Stimulated activated CD4-positive, alpha-beta T cell treated with anti-CD3 and anti-CD28 coated beads, Interleukin-1b, Interleukin-23, amount 100 ng/mL, for 48 hours (primary cell): ENCODE data around the gene GATD1.

Experiments
- DNase-seq: peaks from one replicate; pipeline ENCODE4 v3.0.0-alpha.2; 2020

Gene GATD1

DNA sequence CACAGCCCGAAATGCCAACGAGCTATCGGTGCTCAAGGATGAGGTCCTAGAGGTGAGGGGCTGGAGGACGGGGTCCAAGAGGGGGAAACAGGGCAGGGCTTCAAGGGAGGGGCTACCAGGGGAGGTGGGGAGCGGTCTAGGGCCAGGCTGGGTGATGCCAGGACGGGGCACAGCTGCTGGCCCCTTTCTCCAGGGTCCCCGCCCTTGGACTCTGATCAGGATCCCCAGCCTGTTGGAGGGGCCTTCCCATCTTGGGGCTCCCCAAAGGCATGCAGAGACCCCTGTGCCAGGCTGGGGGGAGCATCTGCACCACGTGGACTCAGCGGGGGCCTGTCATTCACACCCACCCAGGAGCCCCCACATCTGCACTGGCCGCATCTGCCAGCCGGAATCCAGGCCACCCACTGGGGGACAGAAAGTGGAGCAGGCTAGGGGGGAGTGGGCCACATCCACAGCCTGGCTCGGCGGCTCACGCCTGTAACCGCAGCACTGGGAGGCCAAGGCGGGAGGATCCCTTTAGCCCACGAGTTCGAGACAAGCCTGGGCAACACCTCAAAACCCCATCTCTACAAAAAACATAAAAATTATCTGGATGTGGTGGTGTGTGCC is 52.4 kb downstream of the GATD1 start:
- no peak for DNase-seq

DNA sequence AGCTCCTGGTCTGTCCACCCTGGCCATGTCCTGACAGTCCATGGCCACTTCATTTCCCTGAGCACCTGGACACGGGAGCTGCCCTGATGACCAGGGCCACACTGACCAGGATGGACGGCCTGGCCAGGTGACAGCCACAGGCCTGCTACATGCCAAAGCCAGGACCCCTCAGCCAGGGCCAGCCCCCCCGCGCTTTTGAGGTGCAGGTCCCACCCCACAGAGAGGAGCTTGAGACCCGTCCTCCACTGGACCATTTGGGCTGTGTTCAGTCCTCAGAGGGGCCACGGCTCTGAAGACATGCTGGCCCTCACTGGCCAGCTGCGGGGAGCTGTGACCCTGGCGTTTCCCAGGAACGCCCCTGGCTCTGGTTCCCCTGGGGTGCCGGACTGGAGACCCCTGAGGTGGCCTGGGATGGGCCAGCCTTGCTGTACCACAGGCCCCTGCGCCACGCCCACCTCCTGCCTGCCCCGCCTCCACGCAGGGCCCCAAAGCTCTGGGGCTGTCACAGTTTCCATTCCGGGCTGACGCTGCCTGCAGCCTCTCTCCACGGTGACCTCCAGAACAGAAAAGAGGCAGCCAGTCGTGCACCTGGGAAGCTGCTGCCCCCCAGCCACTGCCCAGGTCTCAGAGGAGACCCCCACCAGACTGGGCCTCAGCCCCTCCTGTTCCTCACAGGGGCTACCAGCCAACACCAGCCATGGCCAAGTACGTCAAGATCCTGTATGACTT is 53.1 kb downstream of the GATD1 start:
- DNase-seq: no peak

DNA sequence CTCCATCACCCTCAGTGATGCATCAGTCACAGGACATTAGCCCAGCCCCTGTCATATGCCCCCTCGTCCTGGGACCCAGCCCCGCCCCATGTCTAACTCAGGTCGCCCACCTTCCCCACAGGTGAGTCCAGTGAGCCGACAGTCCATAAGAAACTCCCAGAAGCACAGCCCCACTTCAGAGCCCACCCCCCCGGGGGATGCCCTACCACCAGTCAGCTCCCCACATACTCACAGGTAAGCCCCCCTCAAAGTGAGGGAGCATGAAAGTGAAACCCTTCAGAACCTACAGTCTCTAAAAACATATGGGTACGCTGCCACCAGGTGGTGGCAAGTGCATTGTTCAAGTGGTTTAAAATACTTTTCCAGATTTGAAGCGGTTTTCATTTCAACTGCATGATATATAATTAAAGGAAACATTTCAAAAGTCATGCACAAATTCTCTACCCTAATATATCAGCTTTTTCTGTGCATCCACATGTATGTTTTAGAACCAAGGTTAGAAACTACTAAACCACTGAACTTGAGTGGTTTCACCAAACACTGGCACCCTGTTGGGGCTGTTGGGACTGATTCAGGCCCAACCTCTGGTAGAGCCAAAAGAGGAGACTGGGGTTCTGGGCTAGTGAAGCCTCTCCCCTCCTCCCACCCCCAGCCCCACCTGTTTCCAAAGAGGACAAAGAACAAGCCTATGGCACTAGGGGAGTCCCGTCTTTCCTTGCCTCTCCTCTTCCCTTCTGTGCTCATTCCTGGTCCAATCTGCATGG is 54.0 kb downstream of the GATD1 start:
- DNase-seq: no peak

GRCh38 chr11:722346-722811 is 54.9 kb downstream of the GATD1 start:
- DNase-seq: no peak

- no peak for DNase-seq
Measured at GRCh38 chr11:721741-722345, 55.4 kb downstream of the GATD1 start.

DNA sequence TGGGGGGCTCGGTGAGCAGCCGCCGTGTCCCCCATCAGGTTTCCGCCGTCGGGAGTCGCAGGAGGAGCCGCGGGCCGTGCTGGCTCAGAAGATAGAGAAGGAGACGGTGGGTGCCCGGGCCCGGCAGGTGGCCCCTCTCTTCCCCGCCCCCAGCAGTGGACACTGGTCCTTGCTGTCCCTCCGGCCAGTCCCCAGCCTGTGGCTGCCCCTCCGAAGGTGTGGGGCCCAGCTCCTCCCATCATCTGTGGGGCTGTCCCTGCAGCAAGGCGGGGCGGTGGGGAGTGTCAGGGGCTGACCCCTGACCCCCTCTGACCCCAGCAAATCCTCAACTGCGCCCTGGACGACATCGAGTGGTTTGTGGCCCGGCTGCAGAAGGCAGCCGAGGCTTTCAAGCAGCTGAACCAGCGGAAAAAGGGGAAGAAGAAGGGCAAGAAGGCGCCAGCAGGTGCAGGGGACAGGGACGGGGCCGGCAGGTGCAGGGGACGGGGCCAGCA is 56.0 kb downstream of the GATD1 start:
- DNase-seq: no peak

- no peak for DNase-seq
Measured at GRCh38 chr11:720642-721246, 56.5 kb downstream of the GATD1 start.

GRCh38 chr11:720017-720641 is 57.2 kb downstream of the GATD1 start:
- no peak for DNase-seq

DNA sequence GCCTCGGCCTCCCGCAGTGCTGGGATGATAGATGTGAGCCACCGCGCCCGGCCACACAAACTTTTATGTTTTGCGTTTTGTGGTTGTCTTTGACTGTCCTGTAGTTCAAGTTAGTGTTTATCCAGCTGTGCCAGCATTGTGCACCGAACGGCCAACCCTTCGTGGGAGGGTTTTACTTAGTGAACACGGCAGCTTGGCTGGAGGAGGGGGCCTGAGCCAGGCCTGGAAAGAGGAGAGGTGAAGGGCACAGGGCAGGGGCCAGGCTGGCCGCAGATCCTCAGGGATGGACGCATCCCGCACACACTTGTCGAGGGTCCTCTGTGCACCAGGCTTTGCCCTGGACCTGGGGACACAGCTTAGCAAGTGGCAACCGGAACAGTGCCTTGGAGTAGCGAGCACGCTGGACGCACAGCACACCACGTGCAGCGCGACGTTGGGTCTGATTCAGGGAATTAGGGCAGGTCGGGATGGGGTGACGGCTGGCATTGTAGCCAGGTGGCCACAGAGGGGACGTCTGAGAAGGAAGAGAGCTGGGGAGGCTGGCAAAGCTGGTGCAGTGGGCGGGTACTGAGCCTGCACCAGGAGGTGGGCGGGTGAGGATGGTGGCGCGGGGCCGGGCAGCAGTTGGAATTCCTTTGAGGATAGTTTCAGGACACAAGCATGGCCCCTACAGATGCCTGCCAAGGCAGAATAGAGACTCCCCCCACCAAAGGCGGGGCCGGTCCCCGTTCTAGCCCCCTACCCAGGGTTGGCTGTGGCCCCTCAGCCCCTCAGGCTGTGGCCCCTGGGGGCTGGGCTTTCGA is 57.9 kb downstream of the GATD1 start:
- no peak for DNase-seq
